ENCODE data around the gene SLC39A7.

SLC39A7 gene

GRCh38 chr6:33202799-33203198 lies 2.1 kb downstream of the SLC39A7 start (continued):
- TF ChIP-seq, protein P1, sequence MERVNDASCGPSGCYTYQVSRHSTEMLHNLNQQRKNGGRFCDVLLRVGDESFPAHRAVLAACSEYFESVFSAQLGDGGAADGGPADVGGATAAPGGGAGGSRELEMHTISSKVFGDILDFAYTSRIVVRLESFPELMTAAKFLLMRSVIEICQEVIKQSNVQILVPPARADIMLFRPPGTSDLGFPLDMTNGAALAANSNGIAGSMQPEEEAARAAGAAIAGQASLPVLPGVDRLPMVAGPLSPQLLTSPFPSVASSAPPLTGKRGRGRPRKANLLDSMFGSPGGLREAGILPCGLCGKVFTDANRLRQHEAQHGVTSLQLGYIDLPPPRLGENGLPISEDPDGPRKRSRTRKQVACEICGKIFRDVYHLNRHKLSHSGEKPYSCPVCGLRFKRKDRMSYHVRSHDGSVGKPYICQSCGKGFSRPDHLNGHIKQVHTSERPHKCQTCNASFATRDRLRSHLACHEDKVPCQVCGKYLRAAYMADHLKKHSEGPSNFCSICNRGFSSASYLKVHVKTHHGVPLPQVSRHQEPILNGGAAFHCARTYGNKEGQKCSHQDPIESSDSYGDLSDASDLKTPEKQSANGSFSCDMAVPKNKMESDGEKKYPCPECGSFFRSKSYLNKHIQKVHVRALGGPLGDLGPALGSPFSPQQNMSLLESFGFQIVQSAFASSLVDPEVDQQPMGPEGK (CRISPR knock-in tag; IDR thresholded peaks at IDR 0.05; ENCODE audit: borderline replicate concordance) = no peak
- no peak for TF ChIP-seq PPARA (CRISPR knock-in tag; IDR thresholded peaks at IDR 0.05; ENCODE audit: borderline replicate concordance)

- ATAC-seq = no peak
- TF ChIP-seq, protein P2, sequence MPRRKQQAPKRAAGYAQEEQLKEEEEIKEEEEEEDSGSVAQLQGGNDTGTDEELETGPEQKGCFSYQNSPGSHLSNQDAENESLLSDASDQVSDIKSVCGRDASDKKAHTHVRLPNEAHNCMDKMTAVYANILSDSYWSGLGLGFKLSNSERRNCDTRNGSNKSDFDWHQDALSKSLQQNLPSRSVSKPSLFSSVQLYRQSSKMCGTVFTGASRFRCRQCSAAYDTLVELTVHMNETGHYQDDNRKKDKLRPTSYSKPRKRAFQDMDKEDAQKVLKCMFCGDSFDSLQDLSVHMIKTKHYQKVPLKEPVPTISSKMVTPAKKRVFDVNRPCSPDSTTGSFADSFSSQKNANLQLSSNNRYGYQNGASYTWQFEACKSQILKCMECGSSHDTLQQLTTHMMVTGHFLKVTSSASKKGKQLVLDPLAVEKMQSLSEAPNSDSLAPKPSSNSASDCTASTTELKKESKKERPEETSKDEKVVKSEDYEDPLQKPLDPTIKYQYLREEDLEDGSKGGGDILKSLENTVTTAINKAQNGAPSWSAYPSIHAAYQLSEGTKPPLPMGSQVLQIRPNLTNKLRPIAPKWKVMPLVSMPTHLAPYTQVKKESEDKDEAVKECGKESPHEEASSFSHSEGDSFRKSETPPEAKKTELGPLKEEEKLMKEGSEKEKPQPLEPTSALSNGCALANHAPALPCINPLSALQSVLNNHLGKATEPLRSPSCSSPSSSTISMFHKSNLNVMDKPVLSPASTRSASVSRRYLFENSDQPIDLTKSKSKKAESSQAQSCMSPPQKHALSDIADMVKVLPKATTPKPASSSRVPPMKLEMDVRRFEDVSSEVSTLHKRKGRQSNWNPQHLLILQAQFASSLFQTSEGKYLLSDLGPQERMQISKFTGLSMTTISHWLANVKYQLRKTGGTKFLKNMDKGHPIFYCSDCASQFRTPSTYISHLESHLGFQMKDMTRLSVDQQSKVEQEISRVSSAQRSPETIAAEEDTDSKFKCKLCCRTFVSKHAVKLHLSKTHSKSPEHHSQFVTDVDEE (CRISPR knock-in tag; IDR thresholded peaks at IDR 0.05) = no peak
Measured at GRCh38 chr6:33203443-33204164, 2.9 kb downstream of the SLC39A7 start.

DNA sequence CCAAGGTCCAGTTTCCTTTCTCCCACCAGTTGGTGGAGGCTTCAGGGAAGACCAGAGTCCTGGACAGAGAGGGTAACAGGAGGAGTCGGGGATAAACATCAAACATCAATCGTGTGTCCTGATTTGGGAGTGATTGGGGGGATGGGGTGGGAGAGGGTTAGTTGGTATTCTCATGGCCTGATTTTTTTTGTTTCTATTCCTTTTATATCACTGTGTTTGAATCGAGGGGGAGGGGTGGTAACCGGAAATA lies 3.4 kb downstream of the SLC39A7 start:
- ATAC-seq = no peak
- TF ChIP-seq, protein P3, sequence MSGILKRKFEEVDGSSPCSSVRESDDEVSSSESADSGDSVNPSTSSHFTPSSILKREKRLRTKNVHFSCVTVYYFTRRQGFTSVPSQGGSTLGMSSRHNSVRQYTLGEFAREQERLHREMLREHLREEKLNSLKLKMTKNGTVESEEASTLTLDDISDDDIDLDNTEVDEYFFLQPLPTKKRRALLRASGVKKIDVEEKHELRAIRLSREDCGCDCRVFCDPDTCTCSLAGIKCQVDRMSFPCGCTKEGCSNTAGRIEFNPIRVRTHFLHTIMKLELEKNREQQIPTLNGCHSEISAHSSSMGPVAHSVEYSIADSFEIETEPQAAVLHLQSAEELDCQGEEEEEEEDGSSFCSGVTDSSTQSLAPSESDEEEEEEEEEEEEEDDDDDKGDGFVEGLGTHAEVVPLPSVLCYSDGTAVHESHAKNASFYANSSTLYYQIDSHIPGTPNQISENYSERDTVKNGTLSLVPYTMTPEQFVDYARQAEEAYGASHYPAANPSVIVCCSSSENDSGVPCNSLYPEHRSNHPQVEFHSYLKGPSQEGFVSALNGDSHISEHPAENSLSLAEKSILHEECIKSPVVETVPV (CRISPR knock-in tag; IDR thresholded peaks at IDR 0.05) = no peak
- no peak for TF ChIP-seq OSR1 (CRISPR knock-in tag; IDR thresholded peaks at IDR 0.05)
- TF ChIP-seq CSDC2 (CRISPR knock-in tag; IDR thresholded peaks at IDR 0.05) = no peak
- TF ChIP-seq GLIS3 (CRISPR knock-in tag; IDR thresholded peaks at IDR 0.05) = no peak
- no peak for TF ChIP-seq ZNF70 (CRISPR knock-in tag; IDR thresholded peaks at IDR 0.05)
- no peak for TF ChIP-seq ZNF565 (CRISPR knock-in tag; conservative IDR thresholded peaks at IDR 0.05; ENCODE audit: low read depth)
- TF ChIP-seq, protein P1 (CRISPR knock-in tag; IDR thresholded peaks at IDR 0.05; ENCODE audit: borderline replicate concordance) = no peak

- ATAC-seq = peak; percentile 81
- TF ChIP-seq PPARA (CRISPR knock-in tag; IDR thresholded peaks at IDR 0.05; ENCODE audit: borderline replicate concordance) (no peak), ZC3H10 (CRISPR knock-in tag; IDR thresholded peaks at IDR 0.05) (no peak), ZNF8 (CRISPR knock-in tag; IDR thresholded peaks at IDR 0.05) (no peak)
- TF ChIP-seq, protein P4, sequence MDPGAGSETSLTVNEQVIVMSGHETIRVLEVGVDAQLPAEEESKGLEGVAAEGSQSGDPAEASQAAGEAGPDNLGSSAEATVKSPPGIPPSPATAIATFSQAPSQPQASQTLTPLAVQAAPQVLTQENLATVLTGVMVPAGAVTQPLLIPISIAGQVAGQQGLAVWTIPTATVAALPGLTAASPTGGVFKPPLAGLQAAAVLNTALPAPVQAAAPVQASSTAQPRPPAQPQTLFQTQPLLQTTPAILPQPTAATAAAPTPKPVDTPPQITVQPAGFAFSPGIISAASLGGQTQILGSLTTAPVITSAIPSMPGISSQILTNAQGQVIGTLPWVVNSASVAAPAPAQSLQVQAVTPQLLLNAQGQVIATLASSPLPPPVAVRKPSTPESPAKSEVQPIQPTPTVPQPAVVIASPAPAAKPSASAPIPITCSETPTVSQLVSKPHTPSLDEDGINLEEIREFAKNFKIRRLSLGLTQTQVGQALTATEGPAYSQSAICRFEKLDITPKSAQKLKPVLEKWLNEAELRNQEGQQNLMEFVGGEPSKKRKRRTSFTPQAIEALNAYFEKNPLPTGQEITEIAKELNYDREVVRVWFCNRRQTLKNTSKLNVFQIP (CRISPR knock-in tag; IDR thresholded peaks at IDR 0.05; ENCODE audit: borderline replicate concordance, low read depth) = no peak
- TF ChIP-seq, protein P3 (CRISPR knock-in tag; IDR thresholded peaks at IDR 0.05) = no peak
- TF ChIP-seq, protein P2 (CRISPR knock-in tag; IDR thresholded peaks at IDR 0.05) = no peak
Measured at GRCh38 chr6:33204415-33205190, 3.9 kb downstream of the SLC39A7 start, which contains the start of gene HSD17B8. HSD17B8 (plus strand) TSS chr6:33204655; CDS start chr6:33204669, 14 bp downstream.
